Measurements from ENCODE around the gene UNC13D. TPM values are rescaled to one million over a fixed set of nuclear protein-coding genes. Genes with fewer than 3 reads are reported as not detected.

UNC13D gene
- total and polyA plus RNA-seq, 9 of the 15 experiments (the other 6 are each of a cell fraction or from before 2014, with no cell fraction given) = 0.86 to 244 (median 69.2) TPM

DNA sequence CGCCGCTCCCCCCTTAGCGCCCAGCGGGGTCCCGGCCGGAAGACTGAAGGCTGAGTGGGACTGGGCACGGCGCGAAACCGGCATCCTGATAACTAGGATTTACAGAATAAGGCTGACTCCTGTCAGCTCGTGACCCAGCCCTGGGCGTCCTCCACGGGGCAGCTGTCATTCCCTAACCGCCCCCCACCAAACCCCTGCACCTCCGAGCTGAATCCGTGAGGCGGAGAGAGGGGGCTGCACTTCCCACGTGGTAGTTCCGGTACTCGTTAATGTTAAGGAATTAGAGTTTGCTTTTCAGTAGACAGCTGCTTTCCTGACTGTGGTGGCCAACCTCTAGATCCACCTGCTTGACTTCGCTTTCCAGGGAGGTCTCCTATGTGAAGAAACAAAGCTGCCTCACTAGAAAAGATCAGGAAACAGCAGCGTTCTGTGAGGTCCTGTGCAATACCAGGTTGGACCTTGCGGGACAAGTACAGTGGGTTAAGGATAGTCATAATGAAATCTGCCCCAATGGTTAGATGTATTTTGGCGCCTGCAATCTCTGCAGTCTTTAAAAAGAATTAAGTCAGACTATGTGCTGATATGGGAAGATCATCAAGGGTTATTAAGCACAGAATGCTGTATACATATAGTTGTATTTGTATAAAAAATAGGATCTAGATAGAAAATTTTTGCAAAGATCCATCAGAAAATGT is 12.0 kb upstream of the UNC13D start (continued):
- TF ChIP-seq, protein P1, sequence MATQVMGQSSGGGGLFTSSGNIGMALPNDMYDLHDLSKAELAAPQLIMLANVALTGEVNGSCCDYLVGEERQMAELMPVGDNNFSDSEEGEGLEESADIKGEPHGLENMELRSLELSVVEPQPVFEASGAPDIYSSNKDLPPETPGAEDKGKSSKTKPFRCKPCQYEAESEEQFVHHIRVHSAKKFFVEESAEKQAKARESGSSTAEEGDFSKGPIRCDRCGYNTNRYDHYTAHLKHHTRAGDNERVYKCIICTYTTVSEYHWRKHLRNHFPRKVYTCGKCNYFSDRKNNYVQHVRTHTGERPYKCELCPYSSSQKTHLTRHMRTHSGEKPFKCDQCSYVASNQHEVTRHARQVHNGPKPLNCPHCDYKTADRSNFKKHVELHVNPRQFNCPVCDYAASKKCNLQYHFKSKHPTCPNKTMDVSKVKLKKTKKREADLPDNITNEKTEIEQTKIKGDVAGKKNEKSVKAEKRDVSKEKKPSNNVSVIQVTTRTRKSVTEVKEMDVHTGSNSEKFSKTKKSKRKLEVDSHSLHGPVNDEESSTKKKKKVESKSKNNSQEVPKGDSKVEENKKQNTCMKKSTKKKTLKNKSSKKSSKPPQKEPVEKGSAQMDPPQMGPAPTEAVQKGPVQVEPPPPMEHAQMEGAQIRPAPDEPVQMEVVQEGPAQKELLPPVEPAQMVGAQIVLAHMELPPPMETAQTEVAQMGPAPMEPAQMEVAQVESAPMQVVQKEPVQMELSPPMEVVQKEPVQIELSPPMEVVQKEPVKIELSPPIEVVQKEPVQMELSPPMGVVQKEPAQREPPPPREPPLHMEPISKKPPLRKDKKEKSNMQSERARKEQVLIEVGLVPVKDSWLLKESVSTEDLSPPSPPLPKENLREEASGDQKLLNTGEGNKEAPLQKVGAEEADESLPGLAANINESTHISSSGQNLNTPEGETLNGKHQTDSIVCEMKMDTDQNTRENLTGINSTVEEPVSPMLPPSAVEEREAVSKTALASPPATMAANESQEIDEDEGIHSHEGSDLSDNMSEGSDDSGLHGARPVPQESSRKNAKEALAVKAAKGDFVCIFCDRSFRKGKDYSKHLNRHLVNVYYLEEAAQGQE (IDR thresholded peaks at IDR 0.05; ENCODE audit: borderline replicate concordance) = peak; percentile 16; the same call in 1 of the 2 replicates
- TF ChIP-seq, protein P1 (CRISPR knock-in tag; IDR thresholded peaks at IDR 0.05; ENCODE audit: low read depth) = no peak
- TF ChIP-seq BHLHE40 (IDR thresholded peaks at IDR 0.05; ENCODE audit: low read length) (0 out of 2 replicates have a peak, but pooled peaks have one; percentile 20), ZNF431 (CRISPR knock-in tag; IDR thresholded peaks at IDR 0.05) (peak; percentile 49; the same call in 1 of the 2 replicates), CCNT2 (IDR thresholded peaks at IDR 0.05; ENCODE audit: borderline replicate concordance, extremely low read depth, insufficient read length, low read depth, low read length) (no peak), ZNF583 (CRISPR knock-in tag; IDR thresholded peaks at IDR 0.05) (no peak; the same call in 1 of the 2 replicates), TSC22D4 (tag; IDR thresholded peaks at IDR 0.05) (no peak), PML (IDR thresholded peaks at IDR 0.05; ENCODE audit: low read length) (0 out of 2 replicates have a peak, but pooled peaks have one; percentile 4), NFYB (IDR thresholded peaks at IDR 0.05; ENCODE audit: extremely low read depth, insufficient read length) (no peak), FUS (optimal IDR thresholded peaks at IDR 0.05; ENCODE audit: low read depth, low read length) (no peak), ZBTB7A (IDR thresholded peaks at IDR 0.05; ENCODE audit: borderline replicate concordance, control insufficient read depth, low read depth, low read length) (0 out of 2 replicates have a peak, but pooled peaks have one; percentile 3), KDM5B (IDR thresholded peaks at IDR 0.05; ENCODE audit: insufficient replicate concordance, low read depth, low read length) (peak; percentile 48), KDM1A (IDR thresholded peaks at IDR 0.05) (peak; percentile 41 to 49; a peak in 1 of 4 replicates), TAF9B (IDR thresholded peaks at IDR 0.05; ENCODE audit: partially characterized antibody) (no peak)
- TF ChIP-seq, protein P2, sequence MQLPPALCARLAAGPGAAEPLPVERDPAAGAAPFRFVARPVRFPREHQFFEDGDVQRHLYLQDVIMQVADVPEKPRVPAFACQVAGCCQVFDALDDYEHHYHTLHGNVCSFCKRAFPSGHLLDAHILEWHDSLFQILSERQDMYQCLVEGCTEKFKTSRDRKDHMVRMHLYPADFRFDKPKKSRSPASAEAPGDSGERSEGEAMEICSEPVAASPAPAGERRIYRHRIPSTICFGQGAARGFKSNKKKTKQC (CRISPR knock-in tag; IDR thresholded peaks at IDR 0.05) = no peak
- TF ChIP-seq, protein P3, sequence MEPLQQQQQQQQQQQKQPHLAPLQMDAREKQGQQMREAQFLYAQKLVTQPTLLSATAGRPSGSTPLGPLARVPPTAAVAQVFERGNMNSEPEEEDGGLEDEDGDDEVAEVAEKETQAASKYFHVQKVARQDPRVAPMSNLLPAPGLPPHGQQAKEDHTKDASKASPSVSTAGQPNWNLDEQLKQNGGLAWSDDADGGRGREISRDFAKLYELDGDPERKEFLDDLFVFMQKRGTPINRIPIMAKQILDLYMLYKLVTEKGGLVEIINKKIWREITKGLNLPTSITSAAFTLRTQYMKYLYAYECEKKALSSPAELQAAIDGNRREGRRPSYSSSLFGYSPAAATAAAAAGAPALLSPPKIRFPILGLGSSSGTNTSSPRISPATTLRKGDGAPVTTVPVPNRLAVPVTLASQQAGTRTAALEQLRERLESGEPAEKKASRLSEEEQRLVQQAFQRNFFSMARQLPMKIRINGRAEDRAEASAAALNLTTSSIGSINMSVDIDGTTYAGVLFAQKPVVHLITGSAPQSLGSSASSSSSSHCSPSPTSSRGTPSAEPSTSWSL (CRISPR knock-in tag; IDR thresholded peaks at IDR 0.05; ENCODE audit: borderline replicate concordance) = no peak
- TF ChIP-seq, protein P4, sequence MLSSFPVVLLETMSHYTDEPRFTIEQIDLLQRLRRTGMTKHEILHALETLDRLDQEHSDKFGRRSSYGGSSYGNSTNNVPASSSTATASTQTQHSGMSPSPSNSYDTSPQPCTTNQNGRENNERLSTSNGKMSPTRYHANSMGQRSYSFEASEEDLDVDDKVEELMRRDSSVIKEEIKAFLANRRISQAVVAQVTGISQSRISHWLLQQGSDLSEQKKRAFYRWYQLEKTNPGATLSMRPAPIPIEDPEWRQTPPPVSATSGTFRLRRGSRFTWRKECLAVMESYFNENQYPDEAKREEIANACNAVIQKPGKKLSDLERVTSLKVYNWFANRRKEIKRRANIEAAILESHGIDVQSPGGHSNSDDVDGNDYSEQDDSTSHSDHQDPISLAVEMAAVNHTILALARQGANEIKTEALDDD (IDR thresholded peaks at IDR 0.05) = peak; percentile 24; the same call in 1 of the 2 replicates
